Parathyroid adenoma (tissue), 2 donors: ENCODE measurements around the gene RGL1.

ENCODE experiments used
- H2AFZ ChIP-seq: fragments of 300-600 bp; sonication (generic); one replicate; pipeline ENCODE4 v1.7.0; 2017; ENCODE audit warnings: antibody characterized with exemption, mild to moderate bottlenecking
- H3K27ac ChIP-seq: fragments of 300-600 bp; sonication (generic); one replicate; pipeline ENCODE4 v1.7.0; 2017
- H3K27me3 ChIP-seq: fragments of 300-600 bp; sonication (generic); one replicate; pipeline ENCODE4 v1.7.0; 2017; ENCODE audit warnings: low read length; ENCODE audit not compliant: control insufficient read depth, insufficient read depth
- H3K36me3 ChIP-seq: fragments of 300-600 bp; sonication (generic); one replicate; pipeline ENCODE4 v1.7.0; 2017; ENCODE audit warnings: low read length; ENCODE audit not compliant: control insufficient read depth, insufficient read depth
- H3K4me1 ChIP-seq: fragments of 300-600 bp; sonication (generic); one replicate; pipeline ENCODE4 v1.7.0; 2017; ENCODE audit warnings: control low read depth
- H3K4me2 ChIP-seq: fragments of 300-600 bp; sonication (generic); one replicate; pipeline ENCODE4 v1.7.0; 2017; ENCODE audit warnings: low read length
- H3K4me3 ChIP-seq: fragments of 300-600 bp; sonication (generic); one replicate; pipeline ENCODE4 v1.7.0; 2017; ENCODE audit warnings: low read depth, low read length
- H3K79me2 ChIP-seq: fragments of 300-600 bp; sonication (generic); one replicate; pipeline ENCODE4 v1.7.0; 2017; ENCODE audit warnings: control low read depth
- H3K9ac ChIP-seq: fragments of 300-600 bp; sonication (generic); one replicate; pipeline ENCODE4 v1.7.0; 2017; ENCODE audit warnings: mild to moderate bottlenecking
- H3K9me3 ChIP-seq: fragments of 300-600 bp; sonication (generic); one replicate; pipeline ENCODE4 v1.7.0; 2017; ENCODE audit warnings: low read length; ENCODE audit not compliant: control insufficient read depth
- CTCF ChIP-seq: fragments of 300-600 bp; sonication (generic); IDR thresholded peaks from one replicate; pipeline ENCODE4 v1.7.0; 2017; ENCODE audit warnings: antibody characterized with exemption, mild to moderate bottlenecking
- donor health status: primary hyperparathyroidism.

RGL1 gene

GRCh38 chr1:183816110-183816509 is 11.2 kb downstream of the RGL1 start:
- no peaks in the 10 kb centered on the region for H3K36me3 ChIP-seq
- no peak overlapping the region for H3K9ac ChIP-seq
- H3K79me2 ChIP-seq, result peaks cover 3% of the 10 kb centered on the region
- H3K4me1 ChIP-seq, result no peaks in the 10 kb centered on the region
- H3K27ac ChIP-seq, result no peak overlapping the region
- no peak overlapping the region for H3K4me3 ChIP-seq
- H3K4me2 ChIP-seq, result no peak overlapping the region
- no peaks in the 10 kb centered on the region for H3K27me3 ChIP-seq
- TF ChIP-seq CTCF, result no peak
- no peaks in the 10 kb centered on the region for H3K9me3 ChIP-seq
- H2AFZ ChIP-seq, result no peak overlapping the region

GRCh38 chr1:183817576-183818288 is 12.8 kb downstream of the RGL1 start:
- Histone ChIP-seq H3K4me2 (no peak overlapping the region), H2AFZ (no peak overlapping the region), H3K79me2 (peaks cover 3% of the 10 kb centered on the region), H3K36me3 (no peaks in the 10 kb centered on the region), H3K4me3 (no peak overlapping the region), H3K9ac (no peak overlapping the region), H3K4me1 (no peaks in the 10 kb centered on the region), H3K27ac (peak overlapping the region; percentile 16), H3K27me3 (no peaks in the 10 kb centered on the region), H3K9me3 (no peaks in the 10 kb centered on the region)
- no peak for TF ChIP-seq CTCF

GRCh38 chr1:183819059-183819458 is 14.1 kb downstream of the RGL1 start:
- Histone ChIP-seq H3K9me3 (no peaks in the 10 kb centered on the region), H3K36me3 (no peaks in the 10 kb centered on the region), H3K79me2 (peaks cover 3% of the 10 kb centered on the region), H3K27me3 (no peaks in the 10 kb centered on the region), H2AFZ (no peak overlapping the region), H3K4me3 (no peak overlapping the region), H3K9ac (no peak overlapping the region), H3K27ac (no peak overlapping the region), H3K4me2 (no peak overlapping the region), H3K4me1 (no peaks in the 10 kb centered on the region)
- TF ChIP-seq CTCF, result no peak

GRCh38 chr1:183821309-183821888 is 16.5 kb downstream of the RGL1 start:
- no peaks in the 10 kb centered on the region for H3K4me1 ChIP-seq
- no peak for TF ChIP-seq CTCF
- peaks cover 3% of the 10 kb centered on the region for H3K79me2 ChIP-seq
- no peaks in the 10 kb centered on the region for H3K9me3 ChIP-seq
- H3K36me3 ChIP-seq, result no peaks in the 10 kb centered on the region
- H2AFZ ChIP-seq, result no peak overlapping the region
- no peaks in the 10 kb centered on the region for H3K27me3 ChIP-seq
- H3K4me2 ChIP-seq, result no peak overlapping the region
- H3K27ac ChIP-seq, result no peak overlapping the region
- H3K4me3 ChIP-seq, result no peak overlapping the region
- no peak overlapping the region for H3K9ac ChIP-seq
